ENCODE results near the gene GHRL. TPM values are rescaled to one million over a fixed set of nuclear protein-coding genes. Genes with fewer than 3 reads are reported as not detected.

Gene GHRL
- total and polyA plus RNA-seq, 2 of the 4 experiments (the other 2 are of a cell fraction): 0.27 TPM; not detected in 1

- ChIA-PET POLR2A (ENCODE audit: unreplicated experiment) (no interaction called here), CTCF (interaction anchor here (1.2 kb wide), 1 partner anchor 26 kb away, joined by 5 read pairs; no protein-coding TSS in a partner anchor)
- no peak overlapping the region for H2BK120ac ChIP-seq (ENCODE audit: low read depth, low read length)
- no peak overlapping the region for H2BK20ac ChIP-seq (ENCODE audit: low read depth, low read length)
- dilution Hi-C loops (cut with HindIII; ENCODE audit: low sequenced_read_pairs, unreplicated experiment) (no loop called here), intact Hi-C loops (cut with micrococcal nuclease) (no loop called here), in situ Hi-C loops (cut with MboI; ENCODE audit: low sequenced_read_pairs) (loop anchor here (5.0 kb wide), 1 partner anchor 397 kb away; no protein-coding TSS in a partner anchor)
- no peak overlapping the region for H3K14ac ChIP-seq (replicated peaks; ENCODE audit: low read depth, low read length)
- no peak overlapping the region for H4K8ac ChIP-seq (ENCODE audit: low read depth in 2 of 2, low read length in 2 of 2)
- no peak overlapping the region for H3K4ac ChIP-seq (ENCODE audit: low read depth, low read length)
- H4K91ac ChIP-seq (ENCODE audit: insufficient read depth, low read depth, low read length): no peak overlapping the region
- no peaks in the 10 kb centered on the region for H3K9me1 ChIP-seq (ENCODE audit: insufficient read depth, low read length)
- no peaks in the 10 kb centered on the region for H3K4me1 ChIP-seq (ENCODE audit: control insufficient read depth, insufficient read depth, low read length)
- H2AFZ ChIP-seq (replicated peaks; ENCODE audit: low read length, poor library complexity): no peak overlapping the region
- no peaks in the 10 kb centered on the region for H3K9me3 ChIP-seq (ENCODE audit: control insufficient read depth, insufficient read depth, low read length)
- no peak overlapping the region for H3K56ac ChIP-seq (ENCODE audit: extremely low read depth, insufficient read depth, low read length)
- H2AK5ac ChIP-seq (ENCODE audit: low read depth, low read length): no peak overlapping the region
- 83% methylated on average over 17 of the region's 18 CpGs; no CpG with 5 or more reads in 1 of the 2 experiments for WGBS, 2 experiments (ENCODE audit: extremely low coverage in 2 of 2, insufficient read length in 1 of 2)
- peaks cover 6% of the 10 kb centered on the region; the same call in 1 of the 2 replicates for H4K20me1 ChIP-seq (ENCODE audit: insufficient read depth, low read length)
- H3K36me3 ChIP-seq (ENCODE audit: control insufficient read depth, insufficient read depth, low read length): no peaks in the 10 kb centered on the region
- H3K23ac ChIP-seq (ENCODE audit: low read depth, low read length): no peak overlapping the region
- no peak overlapping the region for H3K4me3 ChIP-seq (ENCODE audit: insufficient read depth, low read depth, low read length)
- H3K4me2 ChIP-seq (ENCODE audit: low read depth, low read length): no peak overlapping the region
- ATAC-seq (ENCODE audit: low read depth) (no peak), DNase-seq (no peak)
- H2AK9ac ChIP-seq (replicated peaks; ENCODE audit: low read depth, low read length, poor library complexity): no peak overlapping the region
- no peak overlapping the region for H3K9ac ChIP-seq (ENCODE audit: low read depth, low read length)
- no TSS peak for BruUV-seq (replicated peaks)
- no peak overlapping the region for H2BK5ac ChIP-seq (ENCODE audit: low read depth, low read length, poor library complexity, severe bottlenecking)
- peaks cover 25% of the 10 kb centered on the region; the same call in 1 of the 2 replicates for H3K27me3 ChIP-seq (ENCODE audit: control insufficient read depth, insufficient read depth, low read length)
- no peak overlapping the region for H3K18ac ChIP-seq (ENCODE audit: low read depth, low read length)
- H3K79me1 ChIP-seq (ENCODE audit: low read depth in 1 of 2, low read length in 2 of 2): no peaks in the 10 kb centered on the region
- no peak overlapping the region for H2BK15ac ChIP-seq (ENCODE audit: low read depth, low read length)
- TF ChIP-seq CHD1 (IDR thresholded peaks at IDR 0.05; ENCODE audit: low read depth, low read length) (no peak), FOS (IDR thresholded peaks at IDR 0.05; ENCODE audit: low read depth, low read length) (no peak), POLR2A (IDR thresholded peaks at IDR 0.05; ENCODE audit: low read depth, low read length) (no peak), MAZ (IDR thresholded peaks at IDR 0.05; ENCODE audit: borderline replicate concordance, low read depth, low read length) (no peak), USF2 (IDR thresholded peaks at IDR 0.05; ENCODE audit: low read depth, low read length) (no peak), MAFK (IDR thresholded peaks at IDR 0.05; ENCODE audit: low read depth, low read length) (no peak), BHLHE40 (IDR thresholded peaks at IDR 0.05; ENCODE audit: low read depth, low read length) (no peak), CEBPB (IDR thresholded peaks at IDR 0.05; ENCODE audit: low read depth, low read length) (no peak), RFX5 (IDR thresholded peaks at IDR 0.05; ENCODE audit: low read depth, low read length) (no peak), NFE2L2 (IDR thresholded peaks at IDR 0.05; ENCODE audit: low read depth, low read length) (no peak)
- H3K27ac ChIP-seq (ENCODE audit: insufficient read depth, low read length): no peak overlapping the region
- H4K5ac ChIP-seq (ENCODE audit: low read depth, low read length): no peak overlapping the region
Measured at GRCh38 chr3:10340476-10340875, 47.7 kb upstream of the GHRL start.

Data from IMR-90 (cell line).